Cardiac fibroblast (primary cell): ENCODE measurements around the gene PARK7.
"Not testable (repeated sequence)": the region's sequence is repeated elsewhere in the genome, so short reads cannot be mapped to it uniquely, and the experiment has no call there.

Source experiments
- DNase-seq, 2 donors: peaks; one replicate each; pipeline versions ENCODE4 v3.0.0 to v3.0.0-alpha.2; 2010; ENCODE audit warnings: low read depth in 2 of 2
- H3K4me3 ChIP-seq, 2 donors: replicated peaks in 1 of 2; 1 replicate in 1 of 2; 2 replicates in 1 of 2; pipeline ENCODE4 v1.5.1; 2011; ENCODE audit warnings: low read depth in 2 of 2, low read length in 2 of 2, mild to moderate bottlenecking in 2 of 2, moderate library complexity in 1 of 2
- TF ChIP-seq, protein P1 (sequence below): IDR thresholded peaks from one replicate; pipeline ENCODE4 v1.5.1; 2011; ENCODE audit warnings: low read depth, mild to moderate bottlenecking, low read length, inconsistent platforms

PARK7 gene

DNA sequence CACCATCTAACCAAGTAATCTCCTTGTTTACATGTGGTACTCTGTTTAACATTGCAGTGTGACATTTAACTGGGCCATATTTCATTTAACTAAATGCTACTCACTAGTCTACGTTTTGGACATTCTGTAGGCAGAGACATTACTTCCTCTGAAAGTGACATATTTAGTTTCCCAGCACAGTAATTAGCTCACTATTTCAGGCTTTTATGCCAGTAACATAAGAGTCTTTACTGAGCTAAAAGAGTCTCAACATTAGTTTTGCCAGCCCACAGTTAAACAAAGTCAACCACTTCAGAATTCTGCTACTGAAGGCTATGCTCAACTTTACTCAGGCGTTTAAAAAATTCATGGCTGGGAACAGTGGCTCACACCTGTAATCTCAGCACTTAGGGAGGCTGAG lies 18.3 kb upstream of the PARK7 start:
- no peak for DNase-seq
- TF ChIP-seq, protein P1, sequence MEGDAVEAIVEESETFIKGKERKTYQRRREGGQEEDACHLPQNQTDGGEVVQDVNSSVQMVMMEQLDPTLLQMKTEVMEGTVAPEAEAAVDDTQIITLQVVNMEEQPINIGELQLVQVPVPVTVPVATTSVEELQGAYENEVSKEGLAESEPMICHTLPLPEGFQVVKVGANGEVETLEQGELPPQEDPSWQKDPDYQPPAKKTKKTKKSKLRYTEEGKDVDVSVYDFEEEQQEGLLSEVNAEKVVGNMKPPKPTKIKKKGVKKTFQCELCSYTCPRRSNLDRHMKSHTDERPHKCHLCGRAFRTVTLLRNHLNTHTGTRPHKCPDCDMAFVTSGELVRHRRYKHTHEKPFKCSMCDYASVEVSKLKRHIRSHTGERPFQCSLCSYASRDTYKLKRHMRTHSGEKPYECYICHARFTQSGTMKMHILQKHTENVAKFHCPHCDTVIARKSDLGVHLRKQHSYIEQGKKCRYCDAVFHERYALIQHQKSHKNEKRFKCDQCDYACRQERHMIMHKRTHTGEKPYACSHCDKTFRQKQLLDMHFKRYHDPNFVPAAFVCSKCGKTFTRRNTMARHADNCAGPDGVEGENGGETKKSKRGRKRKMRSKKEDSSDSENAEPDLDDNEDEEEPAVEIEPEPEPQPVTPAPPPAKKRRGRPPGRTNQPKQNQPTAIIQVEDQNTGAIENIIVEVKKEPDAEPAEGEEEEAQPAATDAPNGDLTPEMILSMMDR: no peak
- H3K4me3 ChIP-seq: no peak overlapping the region

DNA sequence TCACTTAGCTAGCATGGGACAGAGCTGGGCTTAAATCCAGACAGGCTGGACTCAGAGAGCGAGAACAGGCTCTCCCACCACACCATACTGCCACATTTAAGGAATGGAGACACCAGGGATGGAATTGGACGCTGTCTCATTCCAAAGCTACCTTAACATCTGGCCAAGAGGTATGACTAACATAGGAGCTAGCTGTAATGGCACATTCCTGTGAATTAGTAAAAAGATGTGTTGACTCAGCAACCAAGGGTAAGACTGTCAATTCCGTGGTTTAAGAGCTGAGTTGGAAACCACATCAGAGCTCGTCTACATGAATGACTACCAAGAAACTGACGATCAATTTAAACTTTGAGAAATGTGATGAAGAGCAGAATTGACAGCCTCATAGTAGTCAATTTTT lies 12.6 kb upstream of the PARK7 start:
- peak; percentile 37 to 84 for DNase-seq
- TF ChIP-seq, protein P1: no peak

DNA sequence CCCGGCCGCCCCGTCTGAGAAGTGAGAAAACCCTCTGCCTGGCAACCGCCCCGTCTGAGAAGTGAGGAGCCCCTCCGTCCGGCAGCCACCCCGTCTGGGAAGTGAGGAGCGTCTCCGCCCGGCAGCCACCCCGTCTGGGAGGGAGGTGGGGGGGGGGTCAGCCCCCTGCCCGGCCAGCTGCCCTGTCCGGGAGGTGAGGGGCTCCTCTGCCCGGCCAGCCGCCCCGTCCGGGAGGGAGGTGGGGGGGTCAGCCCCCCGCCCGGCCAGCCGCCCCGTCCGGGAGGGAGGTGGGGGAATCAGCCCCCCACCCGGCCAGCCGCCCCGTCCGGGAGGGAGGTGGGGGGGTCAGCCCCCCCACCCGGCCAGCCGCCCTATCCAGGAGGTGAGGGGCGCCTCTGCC lies 8.7 kb upstream of the PARK7 start:
- not testable (repeated sequence) for H3K4me3 ChIP-seq, DNase-seq

More for the DNA sequence above, 12.6 kb upstream of the PARK7 start:
- H3K4me3 ChIP-seq: no peak overlapping the region

DNA sequence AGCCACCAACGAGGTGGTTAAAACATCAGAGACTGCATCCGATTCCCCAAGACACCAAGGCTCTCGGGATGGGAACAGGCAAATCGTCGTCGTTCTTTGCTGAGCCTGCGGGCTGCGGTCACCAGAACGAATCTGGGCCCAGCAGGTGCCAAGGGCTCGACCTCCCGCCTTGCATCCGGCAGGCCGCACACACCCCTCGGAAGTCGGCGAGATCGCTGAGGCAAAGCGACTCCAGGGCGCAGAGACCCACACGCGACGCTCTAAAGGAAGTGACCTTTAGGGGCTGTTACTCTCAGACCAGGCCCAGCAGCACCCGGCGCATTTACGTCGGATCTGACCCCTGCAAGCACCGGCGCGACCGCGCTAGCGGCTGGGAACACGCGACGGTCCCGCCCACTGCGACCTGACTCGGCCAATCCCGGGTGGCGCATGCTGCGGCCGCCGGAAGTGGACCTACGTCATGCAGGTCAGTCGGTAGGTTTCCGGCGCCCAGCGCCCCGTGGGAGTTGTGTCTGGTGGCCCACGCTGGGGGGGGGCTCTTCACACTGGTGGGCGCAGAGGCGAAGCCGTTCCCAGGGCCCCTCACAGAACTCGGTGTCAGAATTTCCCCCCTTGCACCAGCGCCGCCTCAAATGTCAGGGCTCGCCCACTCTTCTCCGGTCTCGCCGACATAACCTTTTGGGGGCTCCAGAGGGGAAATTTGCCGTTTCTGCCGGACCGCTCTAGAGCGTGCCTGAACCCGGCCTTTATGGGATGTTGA lies 7.5 kb upstream of the PARK7 start:
- TF ChIP-seq, protein P1: no peak
- peak; percentile 82 to 93 for DNase-seq
- H3K4me3 ChIP-seq: peak overlapping the region; percentile 58 to 59

DNA sequence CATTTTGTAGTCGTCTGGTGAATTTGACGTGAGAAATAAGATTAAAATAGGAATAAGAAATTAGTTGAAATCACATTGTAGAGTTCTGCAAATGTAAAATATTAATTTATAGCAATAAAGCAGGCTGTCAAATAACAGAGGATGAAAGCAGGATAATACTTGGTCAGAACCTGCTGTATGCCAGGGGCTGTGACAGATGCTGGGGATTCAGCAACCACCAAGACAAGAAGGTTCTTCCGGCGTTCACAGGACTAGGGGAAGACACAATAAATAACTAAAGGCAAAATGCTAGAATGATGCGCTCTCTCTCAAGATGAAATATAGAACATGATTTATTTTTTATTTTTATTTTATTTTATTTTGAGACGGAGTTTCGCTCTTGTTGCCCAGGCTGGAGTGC lies 6.8 kb upstream of the PARK7 start:
- no peak for DNase-seq
- TF ChIP-seq, protein P1: no peak
- peak overlapping the region; percentile 58 to 59 for H3K4me3 ChIP-seq

DNA sequence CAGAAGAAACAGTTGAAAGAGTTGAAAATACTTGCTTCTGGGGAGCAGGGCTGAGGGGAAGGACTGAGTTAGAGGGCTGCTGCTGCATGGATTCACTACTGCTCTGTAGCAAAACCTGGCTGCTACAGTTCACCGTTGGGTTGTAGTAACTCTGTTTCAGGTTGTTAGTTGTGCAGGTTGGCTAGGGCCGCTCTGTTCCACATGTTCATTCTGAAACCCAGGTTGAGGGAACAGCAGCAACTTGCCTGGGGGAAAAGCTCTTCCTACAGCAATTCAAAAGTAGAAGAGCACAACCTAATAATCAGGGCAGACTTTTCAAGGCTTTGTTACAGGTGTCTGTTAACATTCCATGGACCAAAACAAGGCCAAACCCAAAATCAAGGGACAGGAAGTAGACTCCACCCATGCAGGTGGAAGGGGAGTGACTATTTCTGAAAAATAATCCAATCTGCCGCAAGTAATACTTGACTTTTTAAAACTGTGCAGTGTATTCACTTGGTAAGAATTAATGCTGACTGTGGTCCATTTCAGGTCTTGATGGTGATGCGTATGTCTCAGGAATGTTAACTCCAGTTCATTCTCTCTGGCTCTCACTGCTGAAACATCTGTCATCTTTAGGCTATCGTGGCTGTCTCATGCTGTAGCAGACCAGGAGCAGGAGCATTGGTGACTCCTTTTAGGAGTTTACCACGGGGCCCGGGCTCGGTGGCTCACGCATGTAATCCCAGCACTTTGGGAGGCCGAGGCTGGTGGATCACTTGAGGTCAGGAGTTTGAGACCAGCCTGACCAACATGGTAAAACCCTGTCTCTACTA lies 5.1 kb upstream of the PARK7 start:
- TF ChIP-seq, protein P1: no peak

DNA sequence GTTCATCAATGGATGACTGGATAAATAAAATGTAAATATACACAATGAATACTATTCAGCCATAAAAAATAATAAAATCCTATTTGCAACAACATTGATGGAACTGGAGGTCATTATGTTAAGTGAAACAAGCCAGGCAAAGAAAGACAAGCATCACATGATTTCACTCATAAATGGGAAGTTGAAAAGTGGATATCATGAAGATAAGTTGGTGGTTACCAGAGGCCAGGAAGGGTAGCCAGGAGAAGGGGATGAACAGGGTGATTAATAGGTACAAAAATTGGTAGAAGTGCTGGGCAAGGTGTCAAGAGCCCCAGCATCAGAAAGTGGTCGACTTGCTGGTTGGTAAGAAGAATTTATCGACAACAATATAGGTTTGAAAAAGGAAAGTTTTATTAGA lies 1.3 kb upstream of the PARK7 start:
- no peak overlapping the region for H3K4me3 ChIP-seq
- TF ChIP-seq, protein P1: no peak
- DNase-seq: no peak

More for the DNA sequence above, 5.1 kb upstream of the PARK7 start:
- H3K4me3 ChIP-seq: no peak overlapping the region
- DNase-seq: peak in 1 of 2 donors; percentile 38
